HG03558 (cell line): ENCODE measurements around the gene INAFM1.

Source experiments
- ATAC-seq: cut with Tn5 transposase; IDR thresholded peaks from one replicate; pipeline ENCODE4 v1.9.1; 2021; ENCODE audit warnings: moderate number of reproducible peaks; ENCODE audit not compliant: unreplicated experiment; ENCODE audit errors: extremely low read depth

INAFM1 gene

GRCh38 chr19:47274071-47274890 is at the start of gene INAFM1:
Gene INAFM1 (plus strand): TSS chr19:47274885. CDS start chr19:47274920, 35 bp downstream.
- ATAC-seq = no peak

GRCh38 chr19:47225746-47226425 is 48.8 kb upstream of the INAFM1 start:
- no peak for ATAC-seq

- ATAC-seq = no peak
These were observed 48.0 kb upstream of the INAFM1 start for GRCh38 chr19:47226426-47227351.

- no peak for ATAC-seq
These were observed 47.1 kb upstream of the INAFM1 start for GRCh38 chr19:47227352-47228167.

DNA sequence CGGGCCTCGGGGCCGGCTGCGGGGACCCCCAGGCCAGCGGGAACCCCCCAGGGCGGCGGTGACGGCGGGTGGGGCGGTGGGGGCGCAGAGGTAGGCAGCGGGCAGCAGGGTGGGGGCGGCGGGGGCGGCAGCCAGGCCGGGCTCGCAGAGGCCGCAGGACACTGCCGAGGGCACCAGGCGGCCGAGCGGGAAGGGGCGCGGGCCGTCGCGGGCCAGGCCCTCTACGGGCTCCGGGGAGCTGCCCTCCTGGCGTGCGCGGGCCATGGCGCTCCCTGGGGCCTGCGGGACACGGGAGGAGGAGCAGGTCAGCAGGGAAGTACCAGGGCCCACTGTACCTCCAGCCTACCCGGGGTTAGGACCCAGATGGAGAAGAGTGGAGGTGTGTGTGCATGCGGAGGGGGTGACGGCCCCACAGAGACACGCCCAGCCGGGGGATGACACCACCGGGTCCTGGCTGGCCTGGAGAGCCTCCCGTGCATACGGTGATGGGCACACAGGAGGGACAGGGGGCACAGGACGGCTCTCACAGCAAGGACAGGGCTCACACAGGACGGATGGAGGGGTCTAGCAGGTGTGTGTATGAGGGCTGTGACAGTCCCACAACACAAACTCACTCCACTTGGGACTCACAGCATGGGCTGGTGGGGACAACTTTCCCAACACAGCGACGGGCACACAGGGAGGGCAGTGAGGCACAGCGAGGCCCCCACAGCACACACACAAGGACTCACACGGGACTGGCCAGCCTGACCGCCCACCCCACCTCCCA is 46.3 kb upstream of the INAFM1 start:
- ATAC-seq = no peak

DNA sequence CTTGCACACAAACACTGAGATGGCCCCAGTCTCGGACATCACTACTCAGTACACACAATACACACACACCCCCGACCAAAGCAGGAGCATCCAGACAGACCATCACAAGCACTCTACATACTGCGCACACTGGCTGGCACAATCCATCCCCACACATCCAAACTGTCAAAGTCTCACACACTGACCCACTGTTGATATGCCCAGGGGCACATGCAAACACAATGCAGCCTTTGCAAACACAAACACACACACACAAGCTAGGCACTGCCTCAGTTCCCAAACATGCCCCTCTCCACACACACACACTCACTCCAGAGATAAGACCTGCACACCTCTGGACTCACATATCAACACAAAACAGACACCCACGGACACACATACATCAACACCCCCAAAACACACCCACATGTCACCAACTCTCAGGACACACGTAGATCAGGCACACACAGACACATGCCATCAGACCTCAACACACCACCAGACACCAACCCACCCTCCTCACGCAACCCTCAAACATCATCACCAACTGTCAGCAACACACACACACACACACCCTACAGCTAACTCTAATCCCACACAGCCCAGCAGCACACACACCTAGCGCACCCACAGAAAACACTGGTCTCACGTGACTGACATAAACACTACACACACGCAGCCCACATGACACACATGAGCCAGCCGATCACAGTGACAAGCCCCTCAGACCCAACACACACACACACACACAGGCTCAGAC is 45.6 kb upstream of the INAFM1 start:
- no peak for ATAC-seq

DNA sequence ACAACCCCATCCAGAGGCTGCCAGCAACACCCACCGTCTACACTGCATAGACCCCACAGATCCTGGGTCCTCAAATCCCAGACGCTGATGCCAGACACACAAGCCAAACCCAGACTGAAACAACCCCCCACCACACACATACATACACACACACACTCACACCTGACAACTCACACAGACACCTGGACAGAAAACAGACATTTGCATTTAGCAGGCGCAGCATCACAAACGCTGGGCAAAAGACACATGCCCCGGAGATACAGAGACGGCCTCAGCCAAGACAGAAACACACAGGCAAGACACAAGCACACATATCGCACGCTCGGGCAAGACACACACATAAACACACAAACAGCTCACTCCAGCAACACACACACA is 45.0 kb upstream of the INAFM1 start:
- ATAC-seq = no peak

- ATAC-seq = no peak
These were observed 44.4 kb upstream of the INAFM1 start for GRCh38 chr19:47230054-47230920.

GRCh38 chr19:47230921-47231214 is 43.8 kb upstream of the INAFM1 start, which contains the start of gene BBC3:
Gene BBC3 (minus strand): TSS chr19:47231199. CDS start chr19:47228431, 2,768 bp downstream.
- ATAC-seq = no peak

DNA sequence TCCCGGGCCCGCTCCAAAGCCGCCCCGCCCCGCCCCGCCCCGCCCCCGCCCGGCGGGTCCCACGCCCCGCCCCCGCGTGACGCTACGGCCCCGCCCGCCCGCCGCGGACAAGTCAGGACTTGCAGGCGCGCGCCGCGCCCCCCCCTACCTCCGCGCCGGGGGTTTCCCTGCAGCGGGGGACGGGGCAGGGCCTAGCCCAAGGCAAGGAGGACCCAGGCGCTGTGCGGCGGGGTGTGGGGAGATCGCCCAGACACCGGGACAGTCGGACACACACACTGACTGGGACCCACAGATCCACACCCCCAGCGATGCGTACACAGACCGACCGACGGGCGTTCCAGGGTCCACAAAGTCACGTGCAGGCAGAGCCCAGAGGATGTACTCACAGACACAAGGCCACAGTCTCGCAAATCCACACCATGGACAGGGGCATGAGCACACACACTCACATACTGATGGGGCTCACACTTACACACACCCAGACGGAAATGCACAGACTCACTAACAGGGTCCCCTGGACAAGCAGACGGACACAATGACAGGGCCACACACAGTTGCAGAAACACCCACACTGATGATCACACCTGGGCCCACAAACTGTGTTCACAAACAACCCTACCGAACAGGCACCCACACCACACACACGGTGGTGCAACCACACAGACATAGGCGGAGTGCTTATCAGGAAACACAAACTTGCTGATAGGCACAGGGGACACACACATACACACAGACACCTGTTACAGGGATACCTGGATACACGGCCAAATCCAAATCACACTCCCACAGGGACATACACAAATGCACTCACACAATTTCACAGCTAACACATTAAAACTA is 43.2 kb upstream of the INAFM1 start:
- ATAC-seq = no peak

- ATAC-seq = no peak
These were observed 42.1 kb upstream of the INAFM1 start for GRCh38 chr19:47232422-47233211.

DNA sequence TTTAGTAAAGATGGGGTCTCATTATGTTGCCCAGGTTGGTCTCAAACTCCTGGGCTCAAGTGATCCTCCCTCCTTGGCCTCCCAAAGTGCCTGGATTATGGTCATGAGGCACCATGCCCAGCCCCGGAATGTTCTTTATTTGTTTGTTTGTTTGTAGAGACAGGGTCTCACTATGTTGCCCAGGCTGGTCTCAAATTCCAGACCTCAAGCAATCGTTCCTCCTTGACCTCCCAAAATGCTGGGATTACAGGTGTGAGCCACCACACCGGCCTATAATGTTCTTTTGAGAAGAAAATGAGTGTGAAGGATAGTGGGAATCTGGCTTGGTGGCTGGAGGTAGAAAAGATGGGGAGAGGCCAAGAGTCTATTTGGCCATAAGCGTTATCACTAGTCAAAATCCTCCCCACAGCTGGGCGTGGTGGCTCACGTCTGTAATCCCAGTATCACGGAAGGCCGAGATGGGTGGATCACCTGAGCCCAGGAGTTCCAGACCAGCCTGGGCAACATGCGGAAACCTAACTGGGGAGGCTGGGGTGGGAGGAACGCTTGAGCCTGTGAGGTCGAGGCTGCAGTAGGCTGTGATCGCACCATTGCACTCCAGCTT is 38.5 kb upstream of the INAFM1 start:
- no peak for ATAC-seq

GRCh38 chr19:47239152-47239551 is 35.5 kb upstream of the INAFM1 start:
- no peak for ATAC-seq

DNA sequence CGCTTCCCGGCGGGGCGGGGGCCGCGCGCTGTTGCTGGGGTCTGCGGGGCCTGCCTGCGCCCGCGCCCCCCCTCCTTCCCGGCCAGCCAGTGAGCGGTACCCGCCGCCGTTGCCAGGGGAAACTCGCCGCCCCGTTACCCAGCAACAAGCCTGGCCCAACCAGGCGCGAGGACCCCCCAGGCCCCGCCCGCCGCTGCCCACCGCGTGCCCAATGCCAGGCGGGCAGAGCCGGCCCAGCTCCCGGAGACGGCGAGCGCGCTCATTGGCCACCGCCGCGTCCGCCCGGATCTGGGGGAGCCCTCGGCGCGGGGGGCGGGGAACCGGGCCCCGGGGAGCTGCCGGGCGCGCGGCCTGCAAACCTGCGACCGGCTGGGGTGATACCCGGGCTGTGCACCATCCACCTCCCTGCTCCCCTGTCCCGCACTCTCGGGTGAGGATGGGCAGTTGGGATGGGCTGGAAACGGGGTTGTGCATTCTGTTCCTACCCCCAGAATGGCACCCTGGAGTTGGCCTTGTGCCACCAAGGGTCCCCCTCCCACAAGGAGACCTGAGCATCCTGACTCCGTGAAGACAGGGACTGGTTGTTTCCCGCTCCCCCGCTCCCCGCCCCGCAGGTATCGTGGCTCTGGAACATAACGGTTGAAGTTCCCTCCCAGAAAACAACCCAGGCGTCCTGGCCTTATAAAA is 34.9 kb upstream of the INAFM1 start:
- no peak for ATAC-seq

DNA sequence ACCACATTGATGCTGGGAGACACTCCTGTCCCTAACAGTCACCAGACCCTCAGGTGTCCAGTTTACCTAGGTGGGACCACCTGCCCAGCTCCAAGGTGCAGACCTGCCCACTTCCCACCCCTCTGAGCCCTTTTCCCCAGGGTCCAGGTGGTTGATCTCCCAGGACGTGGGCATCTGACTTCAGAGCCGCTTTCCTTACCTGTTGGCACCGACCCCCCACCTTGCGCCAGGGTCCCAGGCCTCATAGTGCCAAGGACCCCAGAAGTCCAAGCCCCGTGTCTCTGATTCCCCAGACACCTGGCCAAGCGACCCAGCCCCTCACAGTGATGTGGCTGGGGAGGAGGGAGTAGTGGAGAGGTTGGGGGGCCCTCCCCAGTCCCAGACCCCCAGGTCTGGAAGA is 34.1 kb upstream of the INAFM1 start:
- no peak for ATAC-seq
